LoVo (cell line): Measurements from ENCODE around the gene MAJIN.
A peak's percentile ranks its signal among the peaks of the same experiment; 100 is the strongest.

ENCODE experiments used
- DNase-seq: peaks from one replicate; pipeline ENCODE4 v3.0.0-alpha.2; 2016; ENCODE audit warnings: low spot score

Gene MAJIN

DNA sequence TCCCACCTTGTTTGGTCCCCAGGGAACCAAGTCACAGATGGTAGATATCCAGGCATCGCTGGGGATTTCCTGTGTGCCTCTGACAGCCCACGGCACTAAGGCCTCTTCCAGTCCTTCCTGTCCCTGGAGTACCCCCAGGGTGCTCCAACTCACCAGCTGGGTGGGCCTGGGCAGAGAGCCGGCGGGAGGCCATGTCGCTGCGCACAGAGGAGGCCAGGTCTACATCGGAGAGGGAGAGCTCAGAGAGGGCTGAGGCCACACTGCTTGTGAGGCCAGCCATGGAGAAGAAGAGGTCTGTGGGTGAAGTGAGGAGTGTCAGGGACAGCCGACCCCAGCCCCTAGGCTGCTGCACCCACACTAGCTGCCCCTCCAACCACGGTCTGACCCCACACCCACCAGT, 60.2 kb downstream of the MAJIN start:
- no peak for DNase-seq

DNA sequence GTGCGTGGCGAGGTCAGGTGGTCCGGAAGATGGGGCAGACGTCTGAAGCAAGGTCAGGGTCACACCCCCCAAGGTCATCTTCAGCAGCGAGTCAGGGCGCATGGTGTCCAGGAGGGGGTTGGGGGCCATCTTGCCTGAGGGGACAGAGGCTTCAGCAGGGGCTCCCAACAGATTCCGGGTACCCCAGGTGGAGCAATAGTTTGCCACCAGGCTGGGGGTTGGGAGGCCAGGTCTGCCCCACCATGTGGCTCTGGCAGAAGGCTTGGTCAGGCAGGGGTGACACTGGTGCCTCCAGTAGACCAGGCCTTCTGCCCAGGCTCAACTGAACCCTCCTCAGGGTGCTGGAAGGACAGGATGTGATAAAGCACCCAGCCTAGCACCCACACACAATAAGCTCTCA, 60.8 kb downstream of the MAJIN start:
- DNase-seq = no peak

DNA sequence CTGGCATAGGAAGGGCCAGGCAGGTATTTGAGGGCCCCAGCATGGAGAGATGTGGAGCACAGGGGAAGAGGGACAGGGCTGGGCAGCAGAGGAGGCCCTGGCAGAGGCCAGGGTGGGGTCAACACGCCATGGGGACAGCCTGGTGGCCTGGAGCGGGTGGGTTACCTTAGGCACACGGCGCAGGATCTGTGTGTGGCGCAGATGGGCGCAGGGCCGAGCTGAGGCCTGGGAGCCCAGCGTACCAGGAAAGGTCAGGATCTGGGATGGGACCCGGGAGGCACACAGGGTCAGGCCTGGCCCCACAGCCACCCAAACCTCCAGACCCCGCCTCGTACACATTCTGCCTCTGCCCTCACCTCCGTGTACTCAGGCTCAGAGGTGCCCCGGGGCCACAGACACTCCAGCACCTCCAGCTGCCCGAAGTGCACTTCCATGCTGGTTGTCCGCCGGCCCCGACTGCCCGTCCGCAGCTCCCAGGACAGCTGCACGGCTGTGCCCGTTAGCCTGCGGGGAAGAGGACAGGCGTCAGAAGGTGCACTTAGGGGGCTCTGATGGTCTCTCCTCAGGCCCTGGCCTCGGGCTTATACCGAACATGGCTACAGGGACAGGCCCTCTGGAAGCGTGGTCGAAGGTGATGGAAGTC, 61.3 kb downstream of the MAJIN start:
- no peak for DNase-seq

- DNase-seq = no peak
Measured at GRCh38 chr11:64909653-64910343, 62.1 kb downstream of the MAJIN start.

DNA sequence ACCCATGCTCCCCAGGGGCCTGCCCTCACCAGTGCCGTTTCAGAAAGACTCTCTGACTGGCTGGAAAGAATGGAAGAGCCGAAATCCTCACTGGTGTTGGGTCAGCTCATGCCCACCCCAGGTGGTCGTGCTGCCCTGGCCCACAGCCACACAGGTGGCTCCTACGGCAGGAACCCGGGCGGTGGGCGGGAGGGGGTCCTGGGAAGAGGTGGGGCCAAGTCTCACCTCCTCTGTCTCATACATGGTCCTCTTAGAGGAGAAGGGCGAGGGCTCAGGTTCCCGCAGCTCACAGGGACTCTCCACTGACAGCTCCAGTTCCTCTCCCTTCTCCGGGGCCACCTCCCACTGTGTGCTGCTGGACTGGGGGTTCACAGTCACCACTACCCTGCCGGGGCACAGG, 63.1 kb downstream of the MAJIN start:
- DNase-seq = no peak

- no peak for DNase-seq
Measured at GRCh38 chr11:64906314-64906635, 65.6 kb downstream of the MAJIN start.

- no peak for DNase-seq
Measured at GRCh38 chr11:64905516-64906313, 66.2 kb downstream of the MAJIN start.

DNA sequence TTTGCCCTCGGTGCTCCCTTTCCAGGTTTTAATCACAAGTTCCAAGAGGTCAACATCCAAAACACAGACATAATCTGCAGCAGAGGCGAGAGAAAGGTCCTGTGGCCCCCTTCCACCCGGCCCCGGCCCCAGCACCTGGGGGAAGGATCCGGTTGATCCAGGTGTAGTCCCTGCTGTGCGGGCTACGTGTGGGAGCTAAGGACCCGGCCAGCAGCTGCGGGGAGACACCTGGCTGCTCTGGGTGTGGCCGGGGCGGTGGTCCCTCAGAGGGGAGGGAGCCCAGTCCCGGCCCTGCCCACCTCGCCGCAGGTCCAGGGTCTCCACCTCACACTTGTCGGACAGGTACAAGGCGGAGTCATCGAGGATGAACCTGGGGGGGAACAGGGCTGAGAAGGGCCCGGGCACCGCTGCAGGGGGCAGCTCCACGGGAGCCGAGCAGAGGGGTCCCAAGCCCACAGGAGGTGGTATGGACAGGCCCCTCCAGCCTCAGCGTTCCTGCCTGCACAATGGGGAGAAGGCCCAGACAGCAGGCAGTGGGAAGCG, 68.5 kb downstream of the MAJIN start:
- DNase-seq = no peak

DNA sequence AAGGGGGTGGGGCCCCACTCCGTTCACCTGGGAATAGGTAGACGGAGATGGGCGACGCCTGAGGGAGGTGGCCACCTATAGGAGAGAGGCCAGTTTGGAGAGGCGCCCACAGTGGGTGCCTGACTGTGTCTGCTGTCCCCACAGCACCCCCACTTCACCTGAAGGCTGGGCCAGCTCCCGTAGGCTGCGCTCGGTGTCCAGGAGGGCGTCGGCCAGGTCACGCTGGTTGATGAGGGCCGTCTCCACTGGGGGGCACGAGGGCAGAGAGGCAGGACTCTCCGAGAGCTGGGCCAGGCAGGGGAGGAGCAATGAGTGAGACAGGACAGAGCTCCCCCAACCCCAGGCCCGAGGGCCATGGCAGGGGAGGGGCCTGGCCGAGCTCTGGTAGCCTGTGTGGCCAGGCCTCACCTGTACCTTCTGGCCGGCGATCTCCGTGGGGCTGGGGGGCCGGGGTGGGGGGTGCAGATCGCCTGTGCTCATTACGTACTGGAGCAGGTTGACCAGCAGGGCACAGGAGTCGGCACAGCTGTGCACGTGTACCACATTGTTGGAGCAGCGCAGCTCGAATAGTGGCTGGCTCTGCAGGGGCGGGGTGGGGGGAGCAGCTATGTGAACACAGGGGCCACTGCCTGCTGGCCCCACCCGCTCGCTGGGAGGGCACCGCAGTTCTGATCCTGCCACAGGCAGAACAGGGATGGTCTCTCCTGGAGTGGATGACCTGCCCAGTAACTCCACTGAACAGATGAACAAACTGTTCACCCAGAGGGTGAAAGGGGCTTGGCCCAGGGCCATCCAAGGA, 69.6 kb downstream of the MAJIN start:
- no peak for DNase-seq

DNA sequence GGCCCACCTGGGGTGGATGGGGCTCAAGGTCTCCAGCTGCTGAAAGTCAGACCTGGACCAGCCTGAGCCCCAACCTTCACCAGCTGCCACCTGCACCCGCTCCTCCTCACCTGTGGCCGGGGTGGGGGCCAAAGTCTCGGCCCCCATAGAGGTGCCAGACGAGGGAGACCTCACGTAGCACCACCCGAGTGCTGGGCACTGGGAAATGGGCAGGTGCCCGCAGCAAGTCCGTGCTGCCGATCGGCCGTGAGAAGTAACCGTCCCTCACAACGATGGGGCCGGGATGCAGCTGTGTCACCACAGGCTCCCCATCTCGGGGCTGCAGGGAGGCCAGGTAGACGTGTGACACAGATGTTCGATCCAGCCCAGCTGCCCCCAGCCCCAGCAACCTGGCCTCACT, 71.1 kb downstream of the MAJIN start:
- DNase-seq = no peak

- DNase-seq = no peak
Measured at GRCh38 chr11:64900263-64900678, 71.6 kb downstream of the MAJIN start.

- DNase-seq = no peak
Measured at GRCh38 chr11:64898541-64898940, 73.4 kb downstream of the MAJIN start.

DNA sequence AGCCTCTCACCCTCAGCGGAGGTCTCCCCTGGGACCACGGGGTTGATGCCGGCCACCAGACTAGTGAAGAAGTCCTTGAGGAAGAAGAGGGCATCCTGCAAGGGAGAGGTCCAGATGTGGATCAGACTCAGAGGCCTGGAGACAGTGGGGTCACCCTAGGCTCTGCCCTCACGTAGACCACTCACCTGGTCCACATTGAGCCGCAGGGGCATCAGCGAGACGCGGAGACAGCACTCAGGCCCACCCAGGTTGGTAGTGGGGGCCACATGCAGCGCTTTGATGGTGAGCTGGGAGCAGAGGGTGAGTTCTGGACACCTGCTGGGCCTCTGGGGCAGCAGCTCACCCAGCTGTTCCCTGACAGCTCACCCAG, 73.8 kb downstream of the MAJIN start:
- no peak for DNase-seq

DNA sequence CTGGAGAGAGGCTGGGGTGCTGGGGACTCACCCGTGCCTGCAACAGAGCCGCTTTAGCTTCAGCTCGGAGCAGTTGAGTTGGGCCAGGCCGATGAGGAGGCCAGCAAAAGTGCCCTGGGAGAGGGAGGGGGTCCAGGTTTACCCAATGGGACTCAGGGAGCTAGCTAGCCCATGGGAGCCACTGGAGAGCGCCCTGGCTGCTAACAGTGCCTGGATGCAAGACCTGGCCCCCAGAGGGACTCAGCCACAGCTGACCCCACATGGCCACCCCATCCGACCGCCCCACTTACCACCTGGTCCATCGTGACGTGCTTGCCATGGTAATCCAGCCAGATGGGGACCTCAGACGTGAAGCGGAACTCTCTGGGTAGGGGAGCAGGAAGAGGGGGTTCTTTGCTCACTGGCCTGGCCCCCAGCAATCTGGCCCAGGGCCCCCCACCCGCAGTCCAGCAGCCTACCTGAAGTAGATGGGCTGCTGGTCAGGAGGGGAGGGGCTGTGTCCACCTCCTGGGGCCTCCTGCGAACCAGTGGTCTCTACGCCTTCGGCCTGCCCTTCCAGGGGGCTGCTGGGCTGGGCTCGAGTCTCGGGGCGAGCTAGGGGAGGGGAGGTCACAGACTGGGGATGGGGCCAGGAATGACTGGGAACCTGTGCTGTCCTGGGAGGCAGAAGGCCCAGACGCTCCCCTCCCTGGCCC, 74.4 kb downstream of the MAJIN start:
- no peak for DNase-seq

GRCh38 chr11:64896448-64897022, 75.4 kb downstream of the MAJIN start:
- no peak for DNase-seq

GRCh38 chr11:64894812-64895452, 77.0 kb downstream of the MAJIN start:
- no peak for DNase-seq

DNA sequence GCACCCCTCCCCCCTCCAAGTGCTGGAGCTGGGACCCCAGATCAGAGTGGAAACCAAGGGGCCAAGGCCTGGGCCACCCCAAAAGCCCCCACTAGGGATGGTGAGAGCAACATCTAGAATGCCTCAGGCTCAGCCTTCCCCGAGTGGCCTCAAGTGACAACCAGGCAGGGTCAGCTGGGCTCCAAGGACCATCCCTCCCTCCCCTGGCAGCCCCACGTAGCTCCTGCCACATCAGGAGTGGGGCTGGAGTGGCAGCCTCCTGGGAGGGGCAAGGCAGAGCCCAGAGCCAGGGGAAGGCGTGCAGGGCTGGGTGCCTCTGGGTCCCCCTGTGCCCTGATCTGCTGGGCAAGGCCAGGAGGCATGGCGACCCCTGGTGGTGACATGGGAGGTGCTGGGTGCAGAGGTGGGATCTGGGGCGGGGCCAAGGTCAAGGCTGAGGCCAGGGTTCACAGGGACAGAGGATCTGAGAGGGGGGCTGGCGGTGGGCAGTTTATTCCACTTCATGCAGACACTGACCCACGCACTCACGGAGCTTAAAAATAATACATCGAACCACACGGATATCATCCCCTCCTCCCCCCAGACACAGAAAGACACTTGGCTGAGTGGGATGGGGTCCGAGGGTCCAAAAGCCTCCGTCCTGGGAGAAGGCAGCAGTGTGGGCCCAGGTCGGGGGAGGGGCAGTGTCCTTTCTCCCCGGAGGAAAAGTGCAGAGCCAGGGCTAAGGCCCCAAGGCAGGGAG, 77.7 kb downstream of the MAJIN start:
- DNase-seq = peak; percentile 76

GRCh38 chr11:64893194-64894069, 78.5 kb downstream of the MAJIN start:
- DNase-seq = peak; percentile 90

DNA sequence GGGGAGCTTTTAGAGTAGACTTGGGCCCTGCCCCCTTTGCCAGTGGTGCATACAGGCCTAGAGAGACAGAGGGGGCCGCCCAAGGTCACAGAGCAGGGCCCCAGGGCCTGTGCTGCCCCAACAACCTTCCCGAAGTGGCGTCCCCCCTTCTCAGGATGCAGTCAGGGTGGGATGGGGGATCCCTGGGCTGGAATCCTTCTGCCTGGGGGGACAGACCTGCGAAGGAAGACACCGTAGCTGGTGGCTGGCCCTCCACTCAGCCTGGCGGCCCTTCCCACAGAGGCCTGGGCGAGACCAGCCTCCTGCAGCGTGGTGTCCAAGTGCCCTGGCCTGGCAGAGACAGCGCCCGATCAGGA, 79.1 kb downstream of the MAJIN start:
- DNase-seq = no peak
